Psoas muscle (tissue), 8 donors: ENCODE data around the gene ANO6. TPM values are rescaled to one million over a fixed set of nuclear protein-coding genes. Genes with fewer than 3 reads are reported as not detected.

Experiments used
- ATAC-seq, 4 donors: fragments of 200-7000 bp; cut with Tn5 transposase; one replicate each; pipeline ENCODE4 v1.9.1; 2020; ENCODE audit warnings: moderate library complexity in 3 of 4, mild to moderate bottlenecking in 2 of 4
- DNase-seq, 2 donors: peaks; one replicate each; pipeline ENCODE4 v3.0.0-alpha.2; 2020
- H3K27ac ChIP-seq: fragments of 200-600 bp; one replicate; pipeline ENCODE4 v1.8.0; 2022
- H3K27me3 ChIP-seq, 3 donors: fragments of 200-600 bp in 1 of 3; one replicate each; pipeline versions ENCODE4 v1.6.1 to v1.8.0; 2013 to 2022; ENCODE audit warnings: low read length in 2 of 3, mild to moderate bottlenecking in 2 of 3, moderate library complexity in 1 of 3; ENCODE audit not compliant: insufficient read depth in 3 of 3
- H3K36me3 ChIP-seq, 2 donors: fragments of 200-600 bp in 1 of 2; one replicate each; pipeline versions ENCODE4 v1.6.1 to v1.8.0; 2013 to 2022; ENCODE audit warnings: low read depth in 1 of 2, mild to moderate bottlenecking in 1 of 2, moderate library complexity in 1 of 2; ENCODE audit not compliant: insufficient read depth in 1 of 2
- H3K4me1 ChIP-seq: fragments of 200-600 bp; one replicate; pipeline ENCODE4 v1.8.0; 2022
- H3K4me3 ChIP-seq: fragments of 200-600 bp; one replicate; pipeline ENCODE4 v1.8.0; 2022; ENCODE audit warnings: mild to moderate bottlenecking
- H3K9me3 ChIP-seq: fragments of 200-600 bp; one replicate; pipeline ENCODE4 v1.8.0; 2022
- CTCF ChIP-seq: fragments of 200-600 bp; IDR thresholded peaks from one replicate; pipeline ENCODE4 v1.8.0; 2022; ENCODE audit warnings: antibody characterized with exemption
- WGBS, 3 donors: extraction: QIAGEN DNeasy Blood & Tissue Kit; methylation state at CpG; one replicate each; pipeline versions ENCODE4 v1.1.6 to v1.1.7; 2013; 5-methylcytosine and 5-hydroxymethylcytosine counted together
- intact Hi-C, 2 donors: fragments of 100-400 bp; cut with DNase I; formaldehyde crosslinking; loops; one replicate each; pipeline versions ENCODE4 v1.11.0 to v1.14.2; 2022
- polyA plus RNA-seq, 3 donors: library from polyadenylated mRNA; stranded (reverse); fragments of 200-250 nt; gene quantifications; one replicate each; pipeline ENCODE4 v1.2.3, GENCODE V29; 2013
- total RNA-seq, 4 donors: library from RNA; stranded (reverse); fragmentation: NEBNext Ultra II Directional in 2 of 4; extraction: Animal tissue kit (Norgen Biotek cat#: 25700) in 2 of 4; gene quantifications; one replicate each; pipeline versions ENCODE4 v1.2.1 to v1.2.4, GENCODE V29; 2021 to 2023
- donor health status: healthy with polysubstance abuse.
- donor health status: DM: no; HTN: no; CAD: no; lungs with moderate emphysema.
- donor health status: Bipolar disorder and iron deficiency.
- donor health status: healthy.
- donor health status: DM: yes; HTN: yes; CAD: no.
- donor health status: DM: no; HTN: no; CAD: no.
- donor health status: DM: no; HTN: no; CAD: no.
- donor health status: DM: yes; HTN: yes; CAD: no.

ANO6 gene
- total and polyA plus RNA-seq, 7 donors = 25.6 to 121 (median 51.5) TPM

GRCh38 chr12:45208604-45209487 lies 7.0 kb upstream of the ANO6 start:
- H3K36me3 ChIP-seq = no peaks in the 10 kb centered on the region
- H3K27ac ChIP-seq = no peak overlapping the region
- 84 to 86% (median 86%) methylated on average over 9 of the region's 9 CpGs for WGBS, 3 donors
- no peak for DNase-seq
- H3K9me3 ChIP-seq = no peaks in the 10 kb centered on the region
- intact Hi-C loops = no loop called here
- no peaks in the 10 kb centered on the region for H3K27me3 ChIP-seq
- no peaks in the 10 kb centered on the region for H3K4me1 ChIP-seq
- H3K4me3 ChIP-seq = no peak overlapping the region
- no peak for TF ChIP-seq CTCF
- ATAC-seq = no peak

GRCh38 chr12:45209784-45210183 lies 6.1 kb upstream of the ANO6 start:
- Histone ChIP-seq H3K4me3 (no peak overlapping the region), H3K27ac (no peak overlapping the region), H3K36me3 (no peaks in the 10 kb centered on the region), H3K4me1 (no peaks in the 10 kb centered on the region), H3K27me3 (no peaks in the 10 kb centered on the region), H3K9me3 (no peaks in the 10 kb centered on the region)
- WGBS, 3 donors = 94 to 97% (median 95%) methylated on average over 2 of the region's 2 CpGs
- no peak for TF ChIP-seq CTCF
- DNase-seq (no peak), ATAC-seq (no peak)
- intact Hi-C loops = loop anchor here in 1 of 2 donors (10.0 kb wide), 3 partner anchors 125 to 515 kb away; partner anchors contain the start of gene ARID2

GRCh38 chr12:45212064-45212463 lies 3.8 kb upstream of the ANO6 start:
- Histone ChIP-seq H3K27me3 (no peaks in the 10 kb centered on the region), H3K4me3 (no peak overlapping the region), H3K36me3 (no peaks in the 10 kb centered on the region), H3K27ac (no peak overlapping the region), H3K4me1 (no peaks in the 10 kb centered on the region), H3K9me3 (no peaks in the 10 kb centered on the region)
- no peak for ATAC-seq
- no peak for TF ChIP-seq CTCF
- DNase-seq = no peak
- WGBS, 3 donors = 93 to 100% (median 94%) methylated on average over 1 of the region's 1 CpG
- intact Hi-C loops = loop anchor here in 1 of 2 donors (10.0 kb wide), 3 partner anchors 123 to 513 kb away; partner anchors contain the start of gene ARID2

GRCh38 chr12:45213107-45213506 lies 2.8 kb upstream of the ANO6 start:
- WGBS, 3 donors = 97 to 100% (median 99%) methylated on average over 1 of the region's 1 CpG
- no peak for TF ChIP-seq CTCF
- peaks cover 2% of the 10 kb centered on the region for H3K4me1 ChIP-seq
- H3K4me3 ChIP-seq = no peak overlapping the region
- no peaks in the 10 kb centered on the region for H3K9me3 ChIP-seq
- H3K27ac ChIP-seq = no peak overlapping the region
- intact Hi-C loops = loop anchor here in 1 of 2 donors (10.0 kb wide), 3 partner anchors 122 to 512 kb away; partner anchors contain the start of gene ARID2
- no peak for ATAC-seq
- no peaks in the 10 kb centered on the region for H3K36me3 ChIP-seq
- DNase-seq = no peak
- no peaks in the 10 kb centered on the region for H3K27me3 ChIP-seq
